Heart left ventricle (tissue), 16 donors: ENCODE results near the gene FANCM. TPM values are rescaled to one million over a fixed set of nuclear protein-coding genes. Genes with fewer than 3 reads are reported as not detected.

Experiments used
- ATAC-seq, 4 donors: fragments of 200-7000 bp; cut with Tn5 transposase; one replicate each; pipeline ENCODE4 v1.9.1; 2020 to 2022; ENCODE audit warnings: moderate library complexity in 4 of 4, mild to moderate bottlenecking in 3 of 4, moderate number of reproducible peaks in 1 of 4
- DNase-seq, 5 donors: peaks; one replicate each; pipeline ENCODE4 v3.0.0-alpha.2; 2020
- H3K27ac ChIP-seq, 12 donors: fragments of 200-600 bp; sonication (generic) in 4 of 12; one replicate each; pipeline versions ENCODE4 v1.5.0 to v1.8.0; 2016 to 2022; ENCODE audit warnings: mild to moderate bottlenecking in 2 of 12
- H3K27me3 ChIP-seq, 9 donors: fragments of 200-600 bp; sonication (generic) in 2 of 9; one replicate each; pipeline versions ENCODE4 v1.5.1 to v1.8.0; 2016 to 2022; ENCODE audit warnings: mild to moderate bottlenecking in 3 of 9
- H3K36me3 ChIP-seq, 9 donors: fragments of 200-600 bp; sonication (generic) in 2 of 9; one replicate each; pipeline versions ENCODE4 v1.5.0 to v1.8.0; 2018 to 2022; ENCODE audit warnings: mild to moderate bottlenecking in 2 of 9
- H3K4me1 ChIP-seq, 12 donors: fragments of 200-600 bp; sonication (generic) in 4 of 12; one replicate each; pipeline versions ENCODE4 v1.5.0 to v1.8.0; 2016 to 2022; ENCODE audit warnings: mild to moderate bottlenecking in 3 of 12
- H3K4me3 ChIP-seq, 12 donors: fragments of 200-600 bp; sonication (generic) in 4 of 12; one replicate each; pipeline versions ENCODE4 v1.5.0 to v1.8.0; 2017 to 2022; ENCODE audit warnings: mild to moderate bottlenecking in 9 of 12, moderate library complexity in 4 of 12
- H3K9me3 ChIP-seq, 12 donors: fragments of 200-600 bp; sonication (generic) in 4 of 12; one replicate each; pipeline versions ENCODE4 v1.5.0 to v1.8.0; 2016 to 2022; ENCODE audit warnings: mild to moderate bottlenecking in 1 of 12
- CTCF ChIP-seq, 12 donors: fragments of 200-600 bp; sonication (generic) in 4 of 12; IDR thresholded peaks; one replicate each; pipeline versions ENCODE4 v1.5.0 to v1.8.0; 2018 to 2022; ENCODE audit warnings: antibody characterized with exemption in 12 of 12, mild to moderate bottlenecking in 5 of 12
- POLR2A ChIP-seq, 2 donors: fragments of 450-650 bp; IDR thresholded peaks; one replicate each; pipeline ENCODE4 v1.6.1; 2017; ENCODE audit warnings: antibody characterized with exemption in 2 of 2, mild to moderate bottlenecking in 2 of 2, moderate library complexity in 2 of 2
- WGBS, 4 donors: extraction: QIAGEN DNeasy Blood & Tissue Kit in 2 of 4; methylation state at CpG; one replicate each; pipeline versions ENCODE4 v1.1.5 to v1.1.7; 2013 to 2018; 5-methylcytosine and 5-hydroxymethylcytosine counted together
- intact Hi-C, 10 donors: fragments of 100-400 bp; cut with DNase I; formaldehyde crosslinking; loops; one replicate each; pipeline versions ENCODE4 v1.11.1 to v1.14.2; 2022
- polyA plus RNA-seq, 2 donors: library from polyadenylated mRNA; stranded (reverse); fragments of 200-250 nt; gene quantifications; one replicate each; pipeline ENCODE4 v1.2.3, GENCODE V29; 2013
- total RNA-seq, 9 donors: library from RNA; depleted of rRNA in 2 of 9; stranded (reverse); fragments of >200 nt in 2 of 9; fragmentation: NEBNext Ultra II Directional in 3 of 9; extraction: Animal tissue kit (Norgen Biotek cat#: 25700) in 3 of 9; gene quantifications; one replicate each; pipeline versions ENCODE4 v1.1.0 to v1.2.4, GENCODE V29; 2016 to 2023
- donor health status: ischemic (EF 13 %, LVEDD 7.1; RV severe dilation, severe dysfunction).
- donor health status: healthy with polysubstance abuse.
- donor health status: DM: no; HTN: yes; CAD: no.
- donor health status: DM: no; HTN: no; CAD: no.
- donor health status: ischemic (EF 25% LVEDD 6.9; RV normal size, moderate dysfunction).
- donor health status: ischemic (EF 25% LVEDD 5.7; RV mildly dilated, moderate dysfunction).
- donor health status: healthy.
- donor health status: DM: yes; HTN: yes; CAD: no.
- donor health status: ischemic (EF 35%, LVEDD 5.7; RV mildly dilated, moderate dysfunction).
- donor health status: nonischemic (EF 11% LVEDD 7.7; RV severe dilation, severe dysfunction).
- donor health status: DM: yes; HTN: yes; CAD: no.
- donor health status: PGD.
- donor health status: ischemic (EF 29% LVEDD 5.4; RV normal size, mild dysfunction).
- donor health status: nonischemic (EF 23%, LVEDD 6.1; RV moderate dilation, normal function).

Gene FANCM
- total and polyA plus RNA-seq, 11 donors = 1.4 to 4.5 (median 3.1) TPM

GRCh38 chr14:45194964-45195363 is 59.2 kb downstream of the FANCM start:
- WGBS, 4 donors = 79 to 87% (median 86%) methylated on average over 4 of the region's 4 CpGs
- no peak for TF ChIP-seq CTCF (IDR thresholded peaks at IDR 0.05)
- TF ChIP-seq POLR2A (IDR thresholded peaks at IDR 0.05) = no peak
- Histone ChIP-seq H3K4me3 (no peak overlapping the region), H3K27ac (no peak overlapping the region), H3K36me3 (peaks cover 0 to 8% (median 0%) of the 10 kb centered on the region in 9 donors), H3K9me3 (no peaks in the 10 kb centered on the region), H3K27me3 (no peaks in the 10 kb centered on the region), H3K4me1 (no peaks in the 10 kb centered on the region)
- DNase-seq = no peak
- ATAC-seq = no peak
- intact Hi-C loops = no loop called here

DNA sequence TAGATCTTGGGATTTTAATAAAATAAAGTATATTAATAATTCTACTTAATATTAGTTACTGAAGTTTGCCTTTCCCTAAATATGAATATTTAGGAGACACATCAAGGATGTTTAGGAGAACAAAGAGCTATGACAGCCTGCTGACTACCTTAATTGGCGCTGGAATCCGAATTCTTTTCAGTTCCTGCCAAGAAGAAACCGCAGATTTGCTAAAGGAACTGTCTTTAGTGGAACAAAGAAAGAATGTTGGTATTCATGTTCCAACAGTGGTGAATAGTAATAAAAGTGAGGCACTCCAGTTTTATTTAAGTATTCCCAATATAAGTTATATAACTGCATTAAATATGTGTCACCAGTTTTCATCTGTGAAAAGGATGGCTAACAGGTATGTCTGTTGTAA is 62.8 kb downstream of the FANCM start:
- no peak overlapping the region for H3K4me3 ChIP-seq
- H3K27ac ChIP-seq = no peak overlapping the region
- H3K9me3 ChIP-seq = no peaks in the 10 kb centered on the region
- H3K4me1 ChIP-seq = no peaks in the 10 kb centered on the region
- H3K27me3 ChIP-seq = no peaks in the 10 kb centered on the region
- WGBS, 4 donors = 80 to 88% (median 86%) methylated on average over 3 of the region's 3 CpGs
- intact Hi-C loops = no loop called here
- peaks cover 0 to 33% (median 18%) of the 10 kb centered on the region in 9 donors for H3K36me3 ChIP-seq
- ATAC-seq (no peak), DNase-seq (no peak)
- TF ChIP-seq CTCF (IDR thresholded peaks at IDR 0.05) (no peak), POLR2A (IDR thresholded peaks at IDR 0.05) (no peak)

- no peak for TF ChIP-seq CTCF (IDR thresholded peaks at IDR 0.05)
- no peak for TF ChIP-seq POLR2A (IDR thresholded peaks at IDR 0.05)
- Histone ChIP-seq H3K9me3 (no peaks in the 10 kb centered on the region), H3K36me3 (peaks cover 0 to 39% (median 25%) of the 10 kb centered on the region in 9 donors), H3K27ac (no peak overlapping the region), H3K4me3 (no peak overlapping the region), H3K27me3 (no peaks in the 10 kb centered on the region), H3K4me1 (no peaks in the 10 kb centered on the region)
- WGBS, 4 donors = 93 to 100% (median 96%) methylated on average over 1 of the region's 1 CpG
- intact Hi-C loops = no loop called here
- DNase-seq = no peak
- no peak for ATAC-seq
Measured at GRCh38 chr14:45199230-45199629, 63.5 kb downstream of the FANCM start.

DNA sequence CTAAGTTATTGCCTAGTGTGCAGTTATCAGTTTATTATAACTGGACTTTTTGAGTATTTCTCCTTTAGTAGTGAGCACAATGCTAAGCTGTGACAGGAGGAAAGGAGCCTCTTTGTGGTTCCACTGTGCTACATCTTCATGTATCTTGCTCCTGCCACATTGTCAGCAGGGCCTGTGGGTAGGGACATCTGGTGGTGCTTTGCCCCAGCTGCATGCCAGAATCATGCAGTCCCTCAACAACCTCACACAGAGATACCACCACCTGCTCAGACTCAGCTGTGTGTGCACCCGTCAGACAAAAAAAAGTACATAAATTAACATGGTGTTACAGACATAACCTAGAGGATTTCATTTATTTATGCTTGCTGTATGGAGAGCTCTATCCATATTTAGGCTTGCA is 66.2 kb downstream of the FANCM start:
- intact Hi-C loops = no loop called here
- Histone ChIP-seq H3K9me3 (no peaks in the 10 kb centered on the region), H3K27me3 (no peaks in the 10 kb centered on the region), H3K36me3 (peaks cover 0 to 63% (median 33%) of the 10 kb centered on the region in 9 donors), H3K4me3 (no peak overlapping the region), H3K4me1 (no peaks in the 10 kb centered on the region), H3K27ac (no peak overlapping the region)
- TF ChIP-seq CTCF (IDR thresholded peaks at IDR 0.05) = peak in 3 of 12 donors; percentile 5 to 22 (median 11)
- no peak for TF ChIP-seq POLR2A (IDR thresholded peaks at IDR 0.05)
- ATAC-seq (peak in 2 of 4 donors; percentile 39 to 54), DNase-seq (no peak)
- WGBS, 4 donors = 61 to 71% (median 64%) methylated on average over 1 of the region's 1 CpG
